ENCODE measurements around the gene SMIM1.

DNA sequence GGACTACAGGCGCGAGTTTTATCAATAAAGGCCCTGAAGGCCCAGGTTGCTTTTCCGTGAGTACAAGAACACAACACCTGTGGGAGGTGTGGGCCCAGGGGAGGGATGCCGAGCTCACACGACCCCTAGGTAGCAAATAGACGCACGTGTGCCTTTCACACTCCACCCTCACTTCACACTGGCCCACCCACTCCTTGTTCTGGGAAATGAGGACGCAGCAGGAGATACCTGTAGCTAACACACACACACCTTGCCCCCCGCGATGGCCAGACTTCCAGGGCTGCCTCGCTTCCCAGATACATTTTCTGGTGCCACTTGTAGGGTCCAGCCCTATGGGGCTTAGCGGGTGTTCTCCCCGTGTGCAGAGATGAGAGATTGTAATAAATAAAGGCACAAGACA lies 24.6 kb upstream of the SMIM1 start:
- TF ChIP-seq, protein P1, sequence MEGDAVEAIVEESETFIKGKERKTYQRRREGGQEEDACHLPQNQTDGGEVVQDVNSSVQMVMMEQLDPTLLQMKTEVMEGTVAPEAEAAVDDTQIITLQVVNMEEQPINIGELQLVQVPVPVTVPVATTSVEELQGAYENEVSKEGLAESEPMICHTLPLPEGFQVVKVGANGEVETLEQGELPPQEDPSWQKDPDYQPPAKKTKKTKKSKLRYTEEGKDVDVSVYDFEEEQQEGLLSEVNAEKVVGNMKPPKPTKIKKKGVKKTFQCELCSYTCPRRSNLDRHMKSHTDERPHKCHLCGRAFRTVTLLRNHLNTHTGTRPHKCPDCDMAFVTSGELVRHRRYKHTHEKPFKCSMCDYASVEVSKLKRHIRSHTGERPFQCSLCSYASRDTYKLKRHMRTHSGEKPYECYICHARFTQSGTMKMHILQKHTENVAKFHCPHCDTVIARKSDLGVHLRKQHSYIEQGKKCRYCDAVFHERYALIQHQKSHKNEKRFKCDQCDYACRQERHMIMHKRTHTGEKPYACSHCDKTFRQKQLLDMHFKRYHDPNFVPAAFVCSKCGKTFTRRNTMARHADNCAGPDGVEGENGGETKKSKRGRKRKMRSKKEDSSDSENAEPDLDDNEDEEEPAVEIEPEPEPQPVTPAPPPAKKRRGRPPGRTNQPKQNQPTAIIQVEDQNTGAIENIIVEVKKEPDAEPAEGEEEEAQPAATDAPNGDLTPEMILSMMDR (IDR thresholded peaks at IDR 0.05; ENCODE audit: extremely low read depth in 1 of 2, insufficient read depth in 1 of 2, low read depth in 1 of 2, low read length in 2 of 2): no peak
- TF ChIP-seq EZH2 (IDR thresholded peaks at IDR 0.05; ENCODE audit: borderline replicate concordance, low read depth, low read length, severe bottlenecking) (no peak), POLR2A (IDR thresholded peaks at IDR 0.05; ENCODE audit: low read depth, low read length) (no peak), MYC (IDR thresholded peaks at IDR 0.05; ENCODE audit: low read depth, low read length) (no peak), JUN (IDR thresholded peaks at IDR 0.05; ENCODE audit: borderline replicate concordance, insufficient read depth, insufficient read length, low read depth) (no peak), POLR2AphosphoS5 (IDR thresholded peaks at IDR 0.05; ENCODE audit: insufficient read depth, low read depth, low read length) (no peak), GATA2 (IDR thresholded peaks at IDR 0.05; ENCODE audit: insufficient read depth, insufficient read length, low read depth, low read length) (no peak)
- TF ChIP-seq, protein P2, sequence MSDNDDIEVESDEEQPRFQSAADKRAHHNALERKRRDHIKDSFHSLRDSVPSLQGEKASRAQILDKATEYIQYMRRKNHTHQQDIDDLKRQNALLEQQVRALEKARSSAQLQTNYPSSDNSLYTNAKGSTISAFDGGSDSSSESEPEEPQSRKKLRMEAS (IDR thresholded peaks at IDR 0.05; ENCODE audit: insufficient read depth, insufficient read length): no peak

Measured in endothelial cell of umbilical vein (primary cell).